ENCODE results near the gene SMIM12. TPM values are rescaled to one million over a fixed set of nuclear protein-coding genes. Genes with fewer than 3 reads are reported as not detected.

Gene SMIM12
- total RNA-seq (ENCODE audit: low replicate concordance) = 14.2 and 31.4 TPM in 2 replicates

GRCh38 chr1:34859446-34860200 is at the start of gene SMIM12:
SMIM12 (minus strand) TSS chr1:34859749; CDS start chr1:34855977, 3,772 bp downstream.

Other genes starting within 250 kb of the SMIM12 start
- not detected in 2 replicates for gene GJB5, start 104.7 kb downstream of the SMIM12 start, total RNA-seq (ENCODE audit: low replicate concordance)
- gene GJB4, start 100.0 kb downstream of the SMIM12 start, total RNA-seq (ENCODE audit: low replicate concordance) = not detected in 2 replicates
- gene GJB3, start 78.5 kb downstream of the SMIM12 start, total RNA-seq (ENCODE audit: low replicate concordance) = 0.75 TPM in 1 of 2 replicates, not detected in the other
- 0.12 and 40.6 TPM in 2 replicates for gene GJA4, start 66.8 kb downstream of the SMIM12 start, total RNA-seq (ENCODE audit: low replicate concordance)
- gene DLGAP3, start 69.9 kb upstream of the SMIM12 start, total RNA-seq (ENCODE audit: low replicate concordance) = 0.15 TPM in 1 of 2 replicates, not detected in the other
- 14.9 and 23.3 TPM in 2 replicates for gene TMEM35B, start 125.6 kb upstream of the SMIM12 start, total RNA-seq (ENCODE audit: low replicate concordance)
- 8.3 and 9.8 TPM in 2 replicates for gene ZMYM6, start 172.2 kb upstream of the SMIM12 start, total RNA-seq (ENCODE audit: low replicate concordance)
- gene ZMYM1, start 219.6 kb upstream of the SMIM12 start, total RNA-seq (ENCODE audit: low replicate concordance) = 13.0 TPM in 2 replicates

Measured in smooth muscle cell of the coronary artery (primary cell).